ENCODE measurements around the gene SPDL1. TPM values are rescaled to one million over a fixed set of nuclear protein-coding genes. Genes with fewer than 3 reads are reported as not detected.

The SPDL1 gene
- total and polyA plus RNA-seq, 2 of the 4 experiments (the other 2 are of a cell fraction): 18.8 to 29.4 TPM

DNA sequence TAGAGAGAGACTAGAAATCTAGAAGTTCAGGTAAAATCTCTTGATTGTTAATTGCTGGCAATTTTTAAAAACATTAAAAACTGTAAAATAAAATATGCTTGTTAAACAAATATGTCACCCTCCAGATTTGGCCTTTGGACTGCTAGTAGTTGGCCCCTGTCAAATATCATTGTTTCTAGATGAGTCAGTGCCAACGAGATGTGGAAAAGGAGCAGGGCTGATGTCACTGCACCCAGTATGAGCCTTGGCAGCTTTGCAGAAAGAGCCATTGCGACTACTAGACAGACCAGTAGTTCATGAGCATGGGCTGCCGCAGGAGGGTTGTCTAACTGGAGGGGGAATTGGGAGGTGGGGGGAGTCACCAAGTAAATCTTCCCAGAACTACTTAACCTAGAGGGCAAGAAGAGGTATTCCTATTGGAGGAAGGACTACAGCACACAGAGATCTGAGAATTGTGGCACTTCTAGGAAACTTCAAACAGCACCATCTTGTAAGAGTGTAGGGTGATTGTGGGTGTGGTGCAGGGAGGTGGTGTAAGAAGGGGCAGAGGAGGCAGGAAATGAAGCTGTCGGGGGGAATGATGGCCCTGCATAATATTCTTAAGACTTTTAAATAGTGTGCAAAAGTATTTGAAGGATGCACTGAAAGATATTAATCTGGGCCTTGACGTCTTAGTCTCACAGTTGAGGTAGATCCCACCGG, 46.4 kb downstream of the SPDL1 start:
- Histone ChIP-seq H2BK20ac (ENCODE audit: low read depth, low read length) (peak overlapping the region; percentile 73), H3K9me3 (ENCODE audit: control insufficient read depth, insufficient read depth, low read length) (no peaks in the 10 kb centered on the region), H4K8ac (ENCODE audit: low read depth in 2 of 2, low read length in 2 of 2) (peak overlapping the region in 1 of 2 experiments; percentile 63; a peak in 2 of 4 replicates), H2AK9ac (replicated peaks; ENCODE audit: low read depth, low read length, poor library complexity) (no peak overlapping the region), H2BK120ac (ENCODE audit: low read depth, low read length) (peak overlapping the region; percentile 78), H3K9ac (ENCODE audit: low read depth, low read length) (no peak overlapping the region), H3K4ac (ENCODE audit: low read depth, low read length) (peak overlapping the region; percentile 62), H4K5ac (ENCODE audit: low read depth, low read length) (peak overlapping the region; percentile 50; the same call in 1 of the 2 replicates), H3K79me1 (ENCODE audit: low read depth in 1 of 2, low read length in 2 of 2) (no peaks in the 10 kb centered on the region; a peak in 1 of 4 replicates), H4K20me1 (ENCODE audit: insufficient read depth, low read length) (no peaks in the 10 kb centered on the region), H3K27ac (ENCODE audit: insufficient read depth, low read length) (no peak overlapping the region), H2BK15ac (ENCODE audit: low read depth, low read length) (peak overlapping the region; percentile 57; the same call in 2 of the 3 replicates), H2AFZ (replicated peaks; ENCODE audit: low read length, poor library complexity) (peak overlapping the region; percentile 2), H3K56ac (ENCODE audit: extremely low read depth, insufficient read depth, low read length) (no peak overlapping the region), H2BK5ac (ENCODE audit: low read depth, low read length, poor library complexity, severe bottlenecking) (peak overlapping the region; percentile 81), H3K4me3 (ENCODE audit: insufficient read depth, low read depth, low read length) (no peak overlapping the region), H3K4me1 (ENCODE audit: control insufficient read depth, insufficient read depth, low read length) (peaks cover 11% of the 10 kb centered on the region), H2AK5ac (ENCODE audit: low read depth, low read length) (no peak overlapping the region), H4K91ac (ENCODE audit: insufficient read depth, low read depth, low read length) (peak overlapping the region; percentile 64), H3K23ac (ENCODE audit: low read depth, low read length) (no peak overlapping the region), H3K36me3 (ENCODE audit: control insufficient read depth, insufficient read depth, low read length) (no peaks in the 10 kb centered on the region), H3K4me2 (ENCODE audit: low read depth, low read length) (peak overlapping the region; percentile 2; the same call in 1 of the 2 replicates), H3K9me1 (ENCODE audit: insufficient read depth, low read length) (peaks cover 8% of the 10 kb centered on the region; the same call in 1 of the 2 replicates), H3K27me3 (ENCODE audit: control insufficient read depth, insufficient read depth, low read length) (no peaks in the 10 kb centered on the region), H3K14ac (replicated peaks; ENCODE audit: low read depth, low read length) (peak overlapping the region; percentile 34; the same call in 1 of the 2 replicates), H3K18ac (ENCODE audit: low read depth, low read length) (peak overlapping the region; percentile 81; the same call in 1 of the 2 replicates)
- peak; percentile 76 for ATAC-seq (ENCODE audit: low read depth)
- in situ Hi-C loops (cut with MboI; ENCODE audit: low sequenced_read_pairs) (no loop called here), intact Hi-C loops (cut with micrococcal nuclease) (no loop called here), dilution Hi-C loops (cut with HindIII; ENCODE audit: low sequenced_read_pairs, unreplicated experiment) (no loop called here)
- no CpG with 5 or more reads among the region's 6 CpGs for WGBS, 2 experiments (ENCODE audit: extremely low coverage in 2 of 2, insufficient read length in 1 of 2)
- CTCF ChIA-PET: no interaction called here
- peak; percentile 90 for DNase-seq
- no TSS peak for BruUV-seq (replicated peaks)
- POLR2A ChIA-PET (ENCODE audit: unreplicated experiment): no interaction called here
- TF ChIP-seq, protein P1, sequence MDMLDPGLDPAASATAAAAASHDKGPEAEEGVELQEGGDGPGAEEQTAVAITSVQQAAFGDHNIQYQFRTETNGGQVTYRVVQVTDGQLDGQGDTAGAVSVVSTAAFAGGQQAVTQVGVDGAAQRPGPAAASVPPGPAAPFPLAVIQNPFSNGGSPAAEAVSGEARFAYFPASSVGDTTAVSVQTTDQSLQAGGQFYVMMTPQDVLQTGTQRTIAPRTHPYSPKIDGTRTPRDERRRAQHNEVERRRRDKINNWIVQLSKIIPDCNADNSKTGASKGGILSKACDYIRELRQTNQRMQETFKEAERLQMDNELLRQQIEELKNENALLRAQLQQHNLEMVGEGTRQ (IDR thresholded peaks at IDR 0.05; ENCODE audit: low read depth, low read length): no peak
- peak; percentile 51; the same call in 1 of the 2 replicates for TF ChIP-seq FOS (IDR thresholded peaks at IDR 0.05; ENCODE audit: low read depth, low read length)
- no peak for TF ChIP-seq RFX5 (IDR thresholded peaks at IDR 0.05; ENCODE audit: low read depth, low read length)
- TF ChIP-seq, protein P2, sequence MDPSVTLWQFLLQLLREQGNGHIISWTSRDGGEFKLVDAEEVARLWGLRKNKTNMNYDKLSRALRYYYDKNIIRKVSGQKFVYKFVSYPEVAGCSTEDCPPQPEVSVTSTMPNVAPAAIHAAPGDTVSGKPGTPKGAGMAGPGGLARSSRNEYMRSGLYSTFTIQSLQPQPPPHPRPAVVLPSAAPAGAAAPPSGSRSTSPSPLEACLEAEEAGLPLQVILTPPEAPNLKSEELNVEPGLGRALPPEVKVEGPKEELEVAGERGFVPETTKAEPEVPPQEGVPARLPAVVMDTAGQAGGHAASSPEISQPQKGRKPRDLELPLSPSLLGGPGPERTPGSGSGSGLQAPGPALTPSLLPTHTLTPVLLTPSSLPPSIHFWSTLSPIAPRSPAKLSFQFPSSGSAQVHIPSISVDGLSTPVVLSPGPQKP (IDR thresholded peaks at IDR 0.05; ENCODE audit: borderline replicate concordance, low read depth, low read length): no peak
- no peak for TF ChIP-seq MXI1 (IDR thresholded peaks at IDR 0.05; ENCODE audit: borderline replicate concordance, low read depth, low read length)
- TF ChIP-seq, protein P3, sequence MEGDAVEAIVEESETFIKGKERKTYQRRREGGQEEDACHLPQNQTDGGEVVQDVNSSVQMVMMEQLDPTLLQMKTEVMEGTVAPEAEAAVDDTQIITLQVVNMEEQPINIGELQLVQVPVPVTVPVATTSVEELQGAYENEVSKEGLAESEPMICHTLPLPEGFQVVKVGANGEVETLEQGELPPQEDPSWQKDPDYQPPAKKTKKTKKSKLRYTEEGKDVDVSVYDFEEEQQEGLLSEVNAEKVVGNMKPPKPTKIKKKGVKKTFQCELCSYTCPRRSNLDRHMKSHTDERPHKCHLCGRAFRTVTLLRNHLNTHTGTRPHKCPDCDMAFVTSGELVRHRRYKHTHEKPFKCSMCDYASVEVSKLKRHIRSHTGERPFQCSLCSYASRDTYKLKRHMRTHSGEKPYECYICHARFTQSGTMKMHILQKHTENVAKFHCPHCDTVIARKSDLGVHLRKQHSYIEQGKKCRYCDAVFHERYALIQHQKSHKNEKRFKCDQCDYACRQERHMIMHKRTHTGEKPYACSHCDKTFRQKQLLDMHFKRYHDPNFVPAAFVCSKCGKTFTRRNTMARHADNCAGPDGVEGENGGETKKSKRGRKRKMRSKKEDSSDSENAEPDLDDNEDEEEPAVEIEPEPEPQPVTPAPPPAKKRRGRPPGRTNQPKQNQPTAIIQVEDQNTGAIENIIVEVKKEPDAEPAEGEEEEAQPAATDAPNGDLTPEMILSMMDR (conservative IDR thresholded peaks at IDR 0.05; ENCODE audit: low read depth, low read length): no peak
- TF ChIP-seq CEBPB (IDR thresholded peaks at IDR 0.05; ENCODE audit: low read depth, low read length): 0 out of 2 replicates have a peak, but pooled peaks have one; percentile 38
- no peak for TF ChIP-seq POLR2A (IDR thresholded peaks at IDR 0.05; ENCODE audit: low read depth, low read length)
- TF ChIP-seq MAZ (IDR thresholded peaks at IDR 0.05; ENCODE audit: borderline replicate concordance, low read depth, low read length): no peak
- no peak for TF ChIP-seq SMC3 (IDR thresholded peaks at IDR 0.05; ENCODE audit: low read depth, low read length)
- TF ChIP-seq RCOR1 (IDR thresholded peaks at IDR 0.05; ENCODE audit: insufficient replicate concordance, low read length): no peak
- no peak for TF ChIP-seq NFE2L2 (IDR thresholded peaks at IDR 0.05; ENCODE audit: low read depth, low read length)
- no peak for TF ChIP-seq RAD21 (IDR thresholded peaks at IDR 0.05; ENCODE audit: low read length)
- no peak; the same call in 1 of the 2 replicates for TF ChIP-seq MAFK (IDR thresholded peaks at IDR 0.05; ENCODE audit: low read depth, low read length)
- TF ChIP-seq CHD1 (IDR thresholded peaks at IDR 0.05; ENCODE audit: low read depth, low read length): no peak

All from IMR-90 (cell line).